HG03280 (cell line): Measurements from ENCODE around the gene IL3.

ENCODE experiments used
- ATAC-seq: cut with Tn5 transposase; IDR thresholded peaks from one replicate; pipeline ENCODE4 v1.9.1; 2021; ENCODE audit warnings: mild to moderate bottlenecking, moderate library complexity; ENCODE audit not compliant: unreplicated experiment

IL3 gene

DNA sequence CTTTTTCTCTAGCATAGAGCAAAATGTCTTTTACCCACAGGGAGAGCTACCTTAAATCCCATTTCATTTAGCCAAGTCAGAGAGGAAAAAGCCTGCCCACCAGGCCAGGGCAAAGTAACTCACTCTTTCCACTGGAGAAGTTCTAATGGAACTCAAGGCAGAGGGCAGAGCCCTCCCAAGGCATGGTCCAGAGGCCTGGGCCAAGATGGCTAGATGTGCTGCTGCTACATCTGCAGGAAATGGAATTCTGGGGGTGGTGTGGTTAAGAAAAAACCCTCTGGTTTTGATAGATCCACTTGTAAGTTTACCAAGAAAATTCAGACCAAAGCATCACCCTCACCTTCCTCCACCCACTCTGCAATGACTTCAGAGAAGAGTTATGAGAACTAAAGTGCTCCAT is 50.5 kb downstream of the IL3 start:
- no peak for ATAC-seq

DNA sequence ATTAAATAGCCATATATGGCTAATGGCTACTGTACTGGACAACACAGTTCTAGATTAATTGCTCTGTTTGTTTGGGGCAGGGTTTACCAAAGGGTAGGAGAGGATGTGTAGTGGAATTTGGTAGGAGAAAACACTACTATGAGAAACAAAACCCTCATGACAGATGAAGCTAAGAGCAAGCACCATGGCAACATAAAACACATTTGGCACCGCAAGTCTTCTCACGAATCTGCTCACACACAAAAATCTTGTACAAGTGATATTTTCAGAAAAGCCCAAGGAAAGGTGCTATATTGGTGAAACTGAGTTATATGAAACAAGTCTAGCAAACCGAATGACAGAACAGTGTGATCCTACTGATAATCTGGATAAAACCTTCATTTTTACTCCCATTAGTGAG is 51.7 kb downstream of the IL3 start:
- no peak for ATAC-seq
